Measurements from ENCODE around the gene USP2.

USP2 gene

GRCh38 chr11:119361941-119362725, 19.4 kb downstream of the USP2 start:
- no peak for DNase-seq (ENCODE audit: low spot score)
- no peak for TF ChIP-seq CTCF (IDR thresholded peaks at IDR 0.05; ENCODE audit: extremely low read depth, insufficient read depth, missing control alignments)
- in situ Hi-C loops (cut with MboI; ENCODE audit: low pct_unique_long_range_greater_than_20kb, low sequenced_read_pairs, unreplicated experiment), result no loop called here

- DNase-seq (ENCODE audit: low spot score), result peak; percentile 59
- TF ChIP-seq CTCF (IDR thresholded peaks at IDR 0.05; ENCODE audit: extremely low read depth, insufficient read depth, missing control alignments), result no peak
- in situ Hi-C loops (cut with MboI; ENCODE audit: low pct_unique_long_range_greater_than_20kb, low sequenced_read_pairs, unreplicated experiment), result no loop called here
These were observed 20.3 kb downstream of the USP2 start for GRCh38 chr11:119361056-119361787.

GRCh38 chr11:119359365-119360214, 21.9 kb downstream of the USP2 start:
- DNase-seq (ENCODE audit: low spot score), result no peak
- TF ChIP-seq CTCF (IDR thresholded peaks at IDR 0.05; ENCODE audit: extremely low read depth, insufficient read depth, missing control alignments), result no peak
- in situ Hi-C loops (cut with MboI; ENCODE audit: low pct_unique_long_range_greater_than_20kb, low sequenced_read_pairs, unreplicated experiment), result loop anchor here (10.0 kb wide), 1 partner anchor 115 kb away; no protein-coding TSS in a partner anchor

- in situ Hi-C loops (cut with MboI; ENCODE audit: low pct_unique_long_range_greater_than_20kb, low sequenced_read_pairs, unreplicated experiment), result loop anchor here (10.0 kb wide), 1 partner anchor 118 kb away; no protein-coding TSS in a partner anchor
- DNase-seq (ENCODE audit: low spot score), result no peak
- no peak for TF ChIP-seq CTCF (IDR thresholded peaks at IDR 0.05; ENCODE audit: extremely low read depth, insufficient read depth, missing control alignments)
These were observed 24.4 kb downstream of the USP2 start for GRCh38 chr11:119357074-119357473.

DNA sequence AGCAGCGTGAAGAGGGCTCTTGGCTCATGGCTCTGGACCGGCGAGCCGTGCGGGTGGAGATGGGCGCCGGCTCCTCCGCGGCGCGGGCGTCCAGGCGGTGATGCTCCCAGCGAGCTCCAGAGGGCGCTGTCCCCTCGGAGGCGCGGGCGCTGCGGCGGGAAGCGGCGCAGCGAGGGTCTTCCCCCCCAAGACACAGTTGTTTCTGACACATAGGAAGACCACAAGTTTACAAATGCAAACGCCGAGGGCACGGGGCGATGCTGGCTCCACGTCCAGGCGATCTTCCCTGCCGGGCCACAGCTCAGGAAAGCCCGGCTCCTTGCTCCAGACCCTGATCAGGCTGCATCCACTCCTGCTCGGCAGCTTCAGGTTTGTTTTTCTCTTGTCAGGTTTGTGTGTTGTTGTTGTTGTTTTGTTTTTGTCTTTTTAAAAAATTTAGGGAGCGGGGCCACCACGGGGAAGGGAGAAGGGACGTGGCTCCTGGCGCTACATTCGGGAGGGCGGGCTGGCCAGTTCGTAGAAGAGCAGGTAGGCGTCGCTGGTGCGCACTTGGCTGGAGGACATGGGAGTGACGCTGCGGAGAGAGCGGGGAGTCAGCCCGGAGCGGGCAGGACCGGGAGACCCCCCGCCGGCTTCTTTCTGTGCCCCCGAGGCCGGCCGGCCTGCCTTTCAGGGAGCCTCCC, 25.0 kb downstream of the USP2 start:
- in situ Hi-C loops (cut with MboI; ENCODE audit: low pct_unique_long_range_greater_than_20kb, low sequenced_read_pairs, unreplicated experiment), result loop anchor here (10.0 kb wide), 1 partner anchor 118 kb away; no protein-coding TSS in a partner anchor
- TF ChIP-seq CTCF (IDR thresholded peaks at IDR 0.05; ENCODE audit: extremely low read depth, insufficient read depth, missing control alignments), result peak; percentile 94
- peak; percentile 91 for DNase-seq (ENCODE audit: low spot score)

All from GM13977 (cell line).